IMR-90 (cell line): ENCODE measurements around the gene AKIRIN1. TPM values are rescaled to one million over a fixed set of nuclear protein-coding genes. Genes with fewer than 3 reads are reported as not detected.

ENCODE experiments used
- ATAC-seq: fragments of 200-7000 bp; cut with Tn5 transposase; 2 replicates; pipeline ENCODE4 v1.9.1; 2020; ENCODE audit warnings: low read depth, mild to moderate bottlenecking, moderate library complexity
- BruUV-seq: library from RNA; stranded (reverse); fragments of 400-500 nt; replicated peaks from 2 replicates; lab custom pipeline; 2021; lab: Mats Ljungman, UMichigan
- CTCF ChIA-PET: fragments of 300-600 bp; formaldehyde crosslinking; extraction: SDS; loops from one replicate; lab custom pipeline; 2021; ENCODE audit warnings: antibody characterized with exemption; lab: Yijun Ruan, JAX
- POLR2A ChIA-PET: fragments of 300-600 bp; sonication (Branson Sonifier 250); formaldehyde crosslinking; loops from one replicate; lab custom pipeline; 2022; ENCODE audit warnings: antibody characterized with exemption; ENCODE audit not compliant: unreplicated experiment; lab: Charles Lee
- DNase-seq: peaks from one replicate; pipeline ENCODE4 v3.0.0; 2013
- H2AFZ ChIP-seq: replicated peaks from 2 replicates; pipeline ENCODE3; 2013; ENCODE audit warnings: low read length, mild to moderate bottlenecking; ENCODE audit not compliant: poor library complexity
- H2AK5ac ChIP-seq: 2 replicates; pipeline ENCODE4 v1.6.1; 2013; ENCODE audit warnings: low read depth, low read length, inconsistent platforms
- H2AK9ac ChIP-seq: replicated peaks from 2 replicates; pipeline ENCODE3; 2013; ENCODE audit warnings: mild to moderate bottlenecking, low read depth, low read length, moderate library complexity; ENCODE audit not compliant: poor library complexity
- H2BK120ac ChIP-seq: 2 replicates; pipeline ENCODE4 v1.6.1; 2013; ENCODE audit warnings: low read depth, low read length, inconsistent platforms
- H2BK15ac ChIP-seq: 3 replicates; pipeline ENCODE4 v1.6.1; 2013; ENCODE audit warnings: low read depth, low read length, inconsistent platforms
- H2BK20ac ChIP-seq: 2 replicates; pipeline ENCODE4 v1.6.1; 2013; ENCODE audit warnings: low read depth, mild to moderate bottlenecking, inconsistent platforms, low read length, moderate library complexity
- H2BK5ac ChIP-seq: 2 replicates; pipeline ENCODE4 v1.6.1; 2013; ENCODE audit warnings: mild to moderate bottlenecking, low read depth, low read length, inconsistent platforms; ENCODE audit not compliant: poor library complexity, severe bottlenecking
- H3K14ac ChIP-seq: replicated peaks from 2 replicates; pipeline ENCODE4 v1.6.1; 2013; ENCODE audit warnings: low read depth, low read length, inconsistent platforms
- H3K18ac ChIP-seq: 2 replicates; pipeline ENCODE4 v1.6.1; 2013; ENCODE audit warnings: low read depth, low read length, control low read depth
- H3K23ac ChIP-seq: 2 replicates; pipeline ENCODE4 v1.6.1; 2013; ENCODE audit warnings: low read depth, low read length, inconsistent platforms
- H3K27ac ChIP-seq: 2 replicates; pipeline ENCODE4 v1.5.1; 2013; ENCODE audit warnings: mild to moderate bottlenecking, control low read depth, low read length; ENCODE audit not compliant: insufficient read depth
- H3K27me3 ChIP-seq: 2 replicates; pipeline ENCODE4 v1.6.1; 2013; ENCODE audit warnings: low read length; ENCODE audit not compliant: control insufficient read depth, insufficient read depth
- H3K36me3 ChIP-seq: 2 replicates; pipeline ENCODE4 v1.6.1; 2013; ENCODE audit warnings: low read length, mixed read lengths; ENCODE audit not compliant: control insufficient read depth, insufficient read depth
- H3K4ac ChIP-seq: 2 replicates; pipeline ENCODE4 v1.6.1; 2013; ENCODE audit warnings: low read depth, low read length, inconsistent platforms
- H3K4me1 ChIP-seq: 2 replicates; pipeline ENCODE4 v1.6.1; 2013; ENCODE audit warnings: low read length, mixed read lengths; ENCODE audit not compliant: control insufficient read depth, insufficient read depth
- H3K4me2 ChIP-seq: 2 replicates; pipeline ENCODE4 v1.6.1; 2013; ENCODE audit warnings: low read depth, mild to moderate bottlenecking, control low read depth, low read length, moderate library complexity
- H3K4me3 ChIP-seq: 2 replicates; pipeline ENCODE4 v1.5.1; 2013; ENCODE audit warnings: low read depth, mild to moderate bottlenecking, control low read depth, low read length, moderate library complexity; ENCODE audit not compliant: insufficient read depth
- H3K56ac ChIP-seq: 2 replicates; pipeline ENCODE4 v1.6.1; 2013; ENCODE audit warnings: low read length, inconsistent platforms; ENCODE audit not compliant: insufficient read depth; ENCODE audit errors: extremely low read depth
- H3K79me1 ChIP-seq, 2 experiments: 2 replicates each; pipeline ENCODE4 v1.6.1; 2013; ENCODE audit warnings: low read length in 2 of 2, inconsistent platforms in 1 of 2, low read depth in 1 of 2
- H3K9ac ChIP-seq: 2 replicates; pipeline ENCODE4 v1.6.1; 2013; ENCODE audit warnings: low read depth, low read length, control low read depth
- H3K9me1 ChIP-seq: 2 replicates; pipeline ENCODE4 v1.6.1; 2013; ENCODE audit warnings: low read length, inconsistent platforms; ENCODE audit not compliant: insufficient read depth
- H3K9me3 ChIP-seq: 2 replicates; pipeline ENCODE4 v1.6.1; 2013; ENCODE audit warnings: low read length; ENCODE audit not compliant: control insufficient read depth, insufficient read depth
- H4K20me1 ChIP-seq: 2 replicates; pipeline ENCODE4 v1.6.1; 2013; ENCODE audit warnings: low read length, inconsistent platforms; ENCODE audit not compliant: insufficient read depth
- H4K5ac ChIP-seq: 2 replicates; pipeline ENCODE4 v1.6.1; 2013; ENCODE audit warnings: mild to moderate bottlenecking, low read depth, low read length, control low read depth
- H4K8ac ChIP-seq, 2 experiments: 2 replicates each; pipeline ENCODE4 v1.6.1; 2013; ENCODE audit warnings: low read depth in 2 of 2, low read length in 2 of 2, control low read depth in 1 of 2, inconsistent platforms in 1 of 2
- H4K91ac ChIP-seq: 2 replicates; pipeline ENCODE4 v1.6.1; 2013; ENCODE audit warnings: low read depth, low read length, inconsistent platforms; ENCODE audit not compliant: insufficient read depth
- BHLHE40 ChIP-seq: fragments of 150-350 bp; IDR thresholded peaks from 2 replicates; pipeline ENCODE4 v1.6.1; 2016; ENCODE audit warnings: mild to moderate bottlenecking, low read depth, low read length
- CEBPB ChIP-seq: IDR thresholded peaks from 2 replicates; pipeline ENCODE4 v1.6.1; 2012; ENCODE audit warnings: low read depth, low read length, improper control_type of control experiment
- CHD1 ChIP-seq: IDR thresholded peaks from 2 replicates; pipeline ENCODE4 v1.6.1; 2012; ENCODE audit warnings: low read depth, low read length, improper control_type of control experiment
- CTCF ChIP-seq: conservative IDR thresholded peaks from 2 replicates; pipeline ENCODE4 v1.5.1; 2012; ENCODE audit warnings: mild to moderate bottlenecking, low read depth, low read length, improper control_type of control experiment
- FOS ChIP-seq: fragments of 150-350 bp; IDR thresholded peaks from 2 replicates; pipeline ENCODE4 v1.6.1; 2016; ENCODE audit warnings: low read depth, low read length
- MAFK ChIP-seq: IDR thresholded peaks from 2 replicates; pipeline ENCODE4 v1.6.1; 2012; ENCODE audit warnings: low read depth, low read length, improper control_type of control experiment
- MAZ ChIP-seq: IDR thresholded peaks from 2 replicates; pipeline ENCODE4 v1.6.1; 2012; ENCODE audit warnings: low read depth, mild to moderate bottlenecking, low read length, improper control_type of control experiment, moderate library complexity, borderline replicate concordance
- MXI1 ChIP-seq: IDR thresholded peaks from 2 replicates; pipeline ENCODE4 v1.6.1; 2012; ENCODE audit warnings: low read depth, mild to moderate bottlenecking, low read length, moderate library complexity, borderline replicate concordance
- NFE2L2 ChIP-seq: fragments of 150-350 bp; IDR thresholded peaks from 2 replicates; pipeline ENCODE4 v1.6.1; 2016; ENCODE audit warnings: low read depth, mild to moderate bottlenecking, low read length
- POLR2A ChIP-seq: IDR thresholded peaks from 2 replicates; pipeline ENCODE4 v1.6.1; 2012; ENCODE audit warnings: mild to moderate bottlenecking, low read depth, low read length
- RAD21 ChIP-seq: IDR thresholded peaks from 2 replicates; pipeline ENCODE4 v1.6.1; 2012; ENCODE audit warnings: low read length, improper control_type of control experiment
- RCOR1 ChIP-seq: IDR thresholded peaks from 2 replicates; pipeline ENCODE4 v1.6.1; 2012; ENCODE audit warnings: mild to moderate bottlenecking, low read length, improper control_type of control experiment; ENCODE audit not compliant: insufficient replicate concordance
- RFX5 ChIP-seq: IDR thresholded peaks from 2 replicates; pipeline ENCODE4 v1.8.0; 2012; ENCODE audit warnings: low read depth, mild to moderate bottlenecking, low read length, moderate library complexity
- SMC3 ChIP-seq: fragments of 150-350 bp; IDR thresholded peaks from 2 replicates; pipeline ENCODE4 v1.6.1; 2016; ENCODE audit warnings: low read depth, mild to moderate bottlenecking, antibody characterized with exemption, low read length, moderate library complexity
- WGBS, 2 experiments: methylation state at CpG; one replicate each; pipeline versions ENCODE4 v1.1.5 to v1.1.7; 2013; ENCODE audit warnings: missing lambda C conversion rate in 2 of 2; ENCODE audit not compliant: insufficient read length in 1 of 2; ENCODE audit errors: extremely low coverage in 2 of 2; 5-methylcytosine and 5-hydroxymethylcytosine counted together
- dilution Hi-C: fragments of 300-500 bp; cut with HindIII; formaldehyde crosslinking; loops from one replicate; pipeline ENCODE4 v1.14.3; 2018; ENCODE audit warnings: low sequenced_read_pairs; ENCODE audit not compliant: unreplicated experiment
- in situ Hi-C: fragments of 300-500 bp; cut with MboI; formaldehyde crosslinking; loops from 3 replicates; pipeline ENCODE4 v1.14.3; 2019; ENCODE audit warnings: low sequenced_read_pairs, inconsistent platforms, mixed read lengths
- intact Hi-C: fragments of 100-400 bp; cut with micrococcal nuclease; formaldehyde crosslinking; loops from 2 replicates; pipeline ENCODE4 v1.10.0; 2022
- polyA plus RNA-seq, 3 experiments: library from polyadenylated mRNA; depleted of rRNA; stranded (reverse); fragments of >200 nt; gene quantifications; 2 replicates each; pipeline ENCODE4 v1.2.3, GENCODE V29; 2012; ENCODE audit warnings: low replicate concordance in 1 of 3
- total RNA-seq: library from RNA; depleted of rRNA; stranded (reverse); fragments of >200 nt; gene quantifications from 2 replicates; pipeline ENCODE4 v1.2.3, GENCODE V29; 2012
- TF ChIP-seq, protein P1 (sequence below): fragments of 150-350 bp; IDR thresholded peaks from 2 replicates; pipeline ENCODE4 v1.6.1; 2017; ENCODE audit warnings: mild to moderate bottlenecking, antibody characterized with exemption, low read length, low read depth
- TF ChIP-seq, protein P2 (sequence below): fragments of 150-350 bp; IDR thresholded peaks from 2 replicates; pipeline ENCODE4 v1.6.1; 2016; ENCODE audit warnings: low read depth, mild to moderate bottlenecking, low read length, moderate library complexity, borderline replicate concordance

The AKIRIN1 gene
- total and polyA plus RNA-seq, 2 of the 4 experiments (the other 2 are of a cell fraction): 42.5 to 44.2 TPM

- CTCF ChIA-PET: no interaction called here
- Histone ChIP-seq H4K20me1 (no peaks in the 10 kb centered on the region), H3K14ac (no peak overlapping the region), H3K4me1 (no peaks in the 10 kb centered on the region), H2BK120ac (no peak overlapping the region), H3K9ac (no peak overlapping the region), H3K36me3 (peaks cover 7% of the 10 kb centered on the region), H4K91ac (no peak overlapping the region), H3K4me2 (no peak overlapping the region), H3K9me1 (no peaks in the 10 kb centered on the region), H3K27me3 (no peaks in the 10 kb centered on the region), H2AFZ (no peak overlapping the region), H4K5ac (no peak overlapping the region), H2BK15ac (no peak overlapping the region), H3K27ac (no peak overlapping the region), H3K56ac (no peak overlapping the region), H3K23ac (no peak overlapping the region), H3K9me3 (no peaks in the 10 kb centered on the region), H3K4ac (no peak overlapping the region), H3K18ac (no peak overlapping the region), H2AK5ac (no peak overlapping the region), H3K4me3 (no peak overlapping the region), H2AK9ac (no peak overlapping the region), H4K8ac (no peak overlapping the region), H3K79me1 (no peaks in the 10 kb centered on the region), H2BK5ac (no peak overlapping the region), H2BK20ac (no peak overlapping the region)
- 70% methylated on average over 2 of the region's 10 CpGs; no CpG with 5 or more reads in 1 of the 2 experiments for WGBS, 2 experiments
- intact Hi-C loops: no loop called here
- dilution Hi-C loops: no loop called here
- TF ChIP-seq RAD21 (no peak), CTCF (no peak), MAFK (no peak), NFE2L2 (no peak), CEBPB (no peak), MXI1 (no peak), CHD1 (no peak), POLR2A (no peak), FOS (no peak), BHLHE40 (no peak), MAZ (no peak), RFX5 (no peak), SMC3 (no peak), RCOR1 (no peak)
- TF ChIP-seq, protein P1, sequence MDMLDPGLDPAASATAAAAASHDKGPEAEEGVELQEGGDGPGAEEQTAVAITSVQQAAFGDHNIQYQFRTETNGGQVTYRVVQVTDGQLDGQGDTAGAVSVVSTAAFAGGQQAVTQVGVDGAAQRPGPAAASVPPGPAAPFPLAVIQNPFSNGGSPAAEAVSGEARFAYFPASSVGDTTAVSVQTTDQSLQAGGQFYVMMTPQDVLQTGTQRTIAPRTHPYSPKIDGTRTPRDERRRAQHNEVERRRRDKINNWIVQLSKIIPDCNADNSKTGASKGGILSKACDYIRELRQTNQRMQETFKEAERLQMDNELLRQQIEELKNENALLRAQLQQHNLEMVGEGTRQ: no peak
- TF ChIP-seq, protein P2, sequence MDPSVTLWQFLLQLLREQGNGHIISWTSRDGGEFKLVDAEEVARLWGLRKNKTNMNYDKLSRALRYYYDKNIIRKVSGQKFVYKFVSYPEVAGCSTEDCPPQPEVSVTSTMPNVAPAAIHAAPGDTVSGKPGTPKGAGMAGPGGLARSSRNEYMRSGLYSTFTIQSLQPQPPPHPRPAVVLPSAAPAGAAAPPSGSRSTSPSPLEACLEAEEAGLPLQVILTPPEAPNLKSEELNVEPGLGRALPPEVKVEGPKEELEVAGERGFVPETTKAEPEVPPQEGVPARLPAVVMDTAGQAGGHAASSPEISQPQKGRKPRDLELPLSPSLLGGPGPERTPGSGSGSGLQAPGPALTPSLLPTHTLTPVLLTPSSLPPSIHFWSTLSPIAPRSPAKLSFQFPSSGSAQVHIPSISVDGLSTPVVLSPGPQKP: no peak
- in situ Hi-C loops: loop anchor here (25.0 kb wide), 1 partner anchor 1004 kb away; the partner anchor contains the start of genes FHL3 and UTP11
- BruUV-seq: no TSS peak
- ATAC-seq (no peak; the same call in 1 of the 2 replicates), DNase-seq (no peak)
- POLR2A ChIA-PET: no interaction called here
These were observed 25.6 kb downstream of the AKIRIN1 start for GRCh38 chr1:39016604-39017171.
